B cell (primary cell): ENCODE measurements around the gene PPP1R12C. TPM values are rescaled to one million over a fixed set of nuclear protein-coding genes. Genes with fewer than 3 reads are reported as not detected.

Source experiments
- ATAC-seq: fragments of 200-7000 bp; cut with Tn5 transposase; one replicate; pipeline ENCODE4 v1.10.0; 2021; ENCODE audit warnings: low read depth, mild to moderate bottlenecking, moderate number of reproducible peaks, moderate library complexity
- CTCF ChIA-PET: fragments of 350-600 bp; sonication (Branson Sonifier 250); formaldehyde crosslinking; loops from one replicate; lab custom pipeline; 2021; ENCODE audit warnings: antibody characterized with exemption, inconsistent platforms; lab: Charles Lee
- POLR2A ChIA-PET: fragments of 350-600 bp; sonication (Branson Sonifier 250); formaldehyde crosslinking; loops from one replicate; lab custom pipeline; 2021; ENCODE audit warnings: antibody characterized with exemption; lab: Charles Lee
- DNase-seq: peaks from one replicate; pipeline ENCODE4 v3.0.0; 2013
- H2AFZ ChIP-seq: 2 replicates; pipeline ENCODE4 v1.6.1; 2012; ENCODE audit warnings: mild to moderate bottlenecking, low read depth, low read length; ENCODE audit not compliant: insufficient read depth, poor library complexity, severe bottlenecking
- H3K27ac ChIP-seq, 2 donors: 1 replicate in 1 of 2; 2 replicates in 1 of 2; pipeline ENCODE4 v1.5.1; 2012 to 2013; ENCODE audit warnings: low read length in 2 of 2, mild to moderate bottlenecking in 2 of 2, moderate library complexity in 1 of 2
- H3K27me3 ChIP-seq, 4 experiments: fragments of 200-600 bp in 1 of 4; sonication (generic) in 1 of 4; replicated peaks in 1 of 4; 1 replicate in 2 of 4; 2 replicates in 2 of 4; pipeline versions ENCODE4 v1.6.1 to v1.7.0; 2013 to 2016; ENCODE audit warnings: low read length in 3 of 4, mild to moderate bottlenecking in 2 of 4, mixed read lengths in 1 of 4, moderate library complexity in 1 of 4; ENCODE audit not compliant: insufficient read depth in 4 of 4, control insufficient read depth in 3 of 4; ENCODE audit errors: control extremely low read depth in 1 of 4
- H3K36me3 ChIP-seq, 2 experiments: replicated peaks in 1 of 2; 1 replicate in 1 of 2; 2 replicates in 1 of 2; pipeline versions ENCODE4 v1.6.1 to v1.7.1; 2013; ENCODE audit warnings: low read length in 1 of 2; ENCODE audit not compliant: insufficient read depth in 2 of 2, control insufficient read depth in 1 of 2; ENCODE audit errors: control extremely low read depth in 1 of 2, extremely low read depth in 1 of 2
- H3K4me1 ChIP-seq, 2 donors: fragments of 200-600 bp in 1 of 2; sonication (generic) in 1 of 2; 1 replicate in 1 of 2; 2 replicates in 1 of 2; pipeline versions ENCODE4 v1.5.1 to v1.6.1; 2013 to 2017; ENCODE audit warnings: low read length in 2 of 2; ENCODE audit not compliant: control insufficient read depth in 2 of 2, insufficient read depth in 2 of 2
- H3K4me2 ChIP-seq: replicated peaks from 2 replicates; pipeline ENCODE3; 2012; ENCODE audit warnings: mild to moderate bottlenecking, low read depth, low read length; ENCODE audit not compliant: poor library complexity, severe bottlenecking
- H3K4me3 ChIP-seq, 5 experiments: fragments of 200-600 bp in 1 of 5; sonication (generic) in 1 of 5; 1 replicate in 3 of 5; 2 replicates in 2 of 5; pipeline versions ENCODE4 v1.5.1 to v1.7.0; 2011 to 2016; ENCODE audit warnings: low read length in 4 of 5, mild to moderate bottlenecking in 4 of 5, low read depth in 2 of 5, control low read depth in 1 of 5, moderate library complexity in 1 of 5; ENCODE audit not compliant: insufficient read depth in 1 of 5; ENCODE audit errors: control extremely low read depth in 1 of 5, extremely low read depth in 1 of 5
- H3K79me2 ChIP-seq: fragments of 200-600 bp; sonication (generic); one replicate; pipeline ENCODE4 v1.6.0; 2016; ENCODE audit warnings: low read length; ENCODE audit not compliant: control insufficient read depth, insufficient read depth
- H3K9ac ChIP-seq: fragments of 200-600 bp; sonication (generic); 2 replicates; pipeline ENCODE4 v1.6.1; 2017; ENCODE audit warnings: mild to moderate bottlenecking, low read length, moderate library complexity
- H3K9me3 ChIP-seq, 3 donors: one replicate each; pipeline versions ENCODE4 v1.6.1 to v1.7.1; 2013; ENCODE audit warnings: low read length in 2 of 3; ENCODE audit not compliant: control insufficient read depth in 2 of 3, insufficient read depth in 1 of 3; ENCODE audit errors: control extremely low read depth in 1 of 3
- H4K20me1 ChIP-seq: 2 replicates; pipeline ENCODE4 v1.6.0; 2012; ENCODE audit warnings: mild to moderate bottlenecking, low read length; ENCODE audit not compliant: insufficient read depth, control insufficient read depth, poor library complexity, severe bottlenecking
- H3K27ac Mint-ChIP-seq: one replicate; pipeline ENCODE4 v1.8.0; 2021; ENCODE audit warnings: mixed read lengths
- H3K27me3 Mint-ChIP-seq: one replicate; pipeline ENCODE4 v1.8.0; 2021; ENCODE audit warnings: mixed read lengths
- H3K4me1 Mint-ChIP-seq: one replicate; pipeline ENCODE4 v1.8.0; 2021; ENCODE audit warnings: mixed read lengths
- H3K4me3 Mint-ChIP-seq: one replicate; pipeline ENCODE4 v1.8.0; 2021; ENCODE audit warnings: mixed read lengths
- H3K9me3 Mint-ChIP-seq: one replicate; pipeline ENCODE4 v1.8.0; 2022; ENCODE audit warnings: mixed read lengths; ENCODE audit not compliant: insufficient read depth
- CTCF ChIP-seq: fragments of 200-600 bp; IDR thresholded peaks from one replicate; pipeline ENCODE4 v1.8.0; 2022; ENCODE audit warnings: antibody characterized with exemption, mild to moderate bottlenecking
- EZH2 ChIP-seq: IDR thresholded peaks from 2 replicates; pipeline ENCODE4 v1.6.1; 2012; ENCODE audit warnings: borderline replicate concordance, low read depth, mild to moderate bottlenecking, moderate library complexity, low read length; ENCODE audit not compliant: insufficient read depth, poor library complexity, severe bottlenecking
- WGBS: methylation state at CpG from one replicate; pipeline ENCODE4 v1.1.5; 2013; ENCODE audit warnings: missing lambda C conversion rate; ENCODE audit not compliant: insufficient coverage; 5-methylcytosine and 5-hydroxymethylcytosine counted together
- intact Hi-C: fragments of 100-400 bp; cut with micrococcal nuclease; formaldehyde crosslinking; loops from one replicate; pipeline ENCODE4 v1.10.0; 2022
- polyA plus RNA-seq: library from polyadenylated mRNA; depleted of rRNA; stranded (reverse); fragments of >200 nt; gene quantifications from 2 replicates; pipeline ENCODE4 v1.2.3, GENCODE V29; 2012
- total RNA-seq, 2 donors: library from RNA; stranded (reverse); fragments of 120-200 nt in 1 of 2; gene quantifications; 1 replicate in 1 of 2; 2 replicates in 1 of 2; pipeline versions ENCODE4 v1.2.3 to v1.2.4, GENCODE V29; 2013 to 2022

The PPP1R12C gene
- total and polyA plus RNA-seq, 2 donors (not counting 1 experiment from before 2014, with no cell fraction given), result 145 to 179 TPM

- H3K4me1 ChIP-seq, result peaks cover 0 to 3% of the 10 kb centered on the region in 2 donors
- peaks cover 1 to 49% of the 10 kb centered on the region in 2 experiments for H3K36me3 ChIP-seq
- WGBS, result 95% methylated on average over 8 of the region's 9 CpGs
- DNase-seq, result no peak
- H3K27me3 ChIP-seq, result no peaks in the 10 kb centered on the region
- TF ChIP-seq EZH2, result no peak
- TF ChIP-seq CTCF, result no peak
- no peak overlapping the region for H3K4me2 ChIP-seq
- Mint-ChIP-seq H3K27ac (no peak overlapping the region), H3K27me3 (no peaks in the 10 kb centered on the region), H3K4me1 (peaks cover 1% of the 10 kb centered on the region), H3K9me3 (no peaks in the 10 kb centered on the region), H3K4me3 (no peak overlapping the region)
- intact Hi-C loops, result no loop called here
- H2AFZ ChIP-seq, result no peak overlapping the region
- ATAC-seq, result no peak
- H4K20me1 ChIP-seq, result peaks cover 33% of the 10 kb centered on the region
- no peak overlapping the region for H3K4me3 ChIP-seq
- H3K79me2 ChIP-seq, result peaks cover 13% of the 10 kb centered on the region
- ChIA-PET POLR2A (no interaction called here), CTCF (interaction anchor here (1.3 kb wide), 1 partner anchor 15 kb away, joined by 4 read pairs; no protein-coding TSS in a partner anchor)
- H3K9me3 ChIP-seq, result peaks cover 0 to 9% (median 3%) of the 10 kb centered on the region in 3 donors
- no peak overlapping the region for H3K9ac ChIP-seq
- H3K27ac ChIP-seq, result no peak overlapping the region
These were observed 14.2 kb downstream of the PPP1R12C start for GRCh38 chr19:55103190-55103589.

- Histone ChIP-seq H3K27ac (no peak overlapping the region), H3K27me3 (no peaks in the 10 kb centered on the region), H3K4me2 (no peak overlapping the region), H3K4me1 (peaks cover 0 to 6% of the 10 kb centered on the region in 2 donors), H3K79me2 (peaks cover 10% of the 10 kb centered on the region), H3K9ac (no peak overlapping the region), H3K36me3 (peaks cover 1 to 53% of the 10 kb centered on the region in 2 experiments), H3K9me3 (peaks cover 0 to 12% (median 3%) of the 10 kb centered on the region in 3 donors), H4K20me1 (peaks cover 46% of the 10 kb centered on the region), H2AFZ (no peak overlapping the region), H3K4me3 (no peak overlapping the region)
- 88% methylated on average over 9 of the region's 10 CpGs for WGBS
- ChIA-PET CTCF (interaction anchor here (0.6 kb wide), 1 partner anchor 304 kb away, joined by 3 read pairs; no protein-coding TSS in a partner anchor), POLR2A (no interaction called here)
- no peaks in the 10 kb centered on the region for H3K27me3 Mint-ChIP-seq
- peaks cover 4% of the 10 kb centered on the region for H3K4me1 Mint-ChIP-seq
- no peak for TF ChIP-seq EZH2
- H3K27ac Mint-ChIP-seq, result no peak overlapping the region
- intact Hi-C loops, result no loop called here
- H3K9me3 Mint-ChIP-seq, result no peaks in the 10 kb centered on the region
- no peak overlapping the region for H3K4me3 Mint-ChIP-seq
- DNase-seq (no peak), ATAC-seq (no peak)
These were observed 16.2 kb downstream of the PPP1R12C start for GRCh38 chr19:55101261-55101660.
